ENCODE results near the gene APBA1.

DNA sequence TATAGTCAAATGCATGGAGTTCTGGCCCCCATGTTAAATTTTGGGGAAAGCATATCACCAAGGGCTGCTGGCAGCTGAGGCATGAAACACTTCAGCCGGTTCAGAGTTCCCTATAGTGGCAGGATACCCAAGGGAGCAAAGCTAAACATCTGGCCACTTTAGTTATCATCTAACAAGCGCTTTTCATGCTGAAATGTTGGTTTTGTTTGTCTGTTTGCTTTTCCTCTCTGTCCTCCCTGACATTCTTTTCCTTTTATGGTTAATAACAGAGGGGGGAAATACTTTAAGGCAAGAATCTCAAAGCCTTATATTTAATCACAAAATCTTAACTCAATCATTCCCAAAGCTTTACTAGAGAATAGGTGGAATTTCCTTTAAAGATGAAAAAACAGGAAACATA lies 11.9 kb downstream of the APBA1 start:
- TF ChIP-seq, protein P1, sequence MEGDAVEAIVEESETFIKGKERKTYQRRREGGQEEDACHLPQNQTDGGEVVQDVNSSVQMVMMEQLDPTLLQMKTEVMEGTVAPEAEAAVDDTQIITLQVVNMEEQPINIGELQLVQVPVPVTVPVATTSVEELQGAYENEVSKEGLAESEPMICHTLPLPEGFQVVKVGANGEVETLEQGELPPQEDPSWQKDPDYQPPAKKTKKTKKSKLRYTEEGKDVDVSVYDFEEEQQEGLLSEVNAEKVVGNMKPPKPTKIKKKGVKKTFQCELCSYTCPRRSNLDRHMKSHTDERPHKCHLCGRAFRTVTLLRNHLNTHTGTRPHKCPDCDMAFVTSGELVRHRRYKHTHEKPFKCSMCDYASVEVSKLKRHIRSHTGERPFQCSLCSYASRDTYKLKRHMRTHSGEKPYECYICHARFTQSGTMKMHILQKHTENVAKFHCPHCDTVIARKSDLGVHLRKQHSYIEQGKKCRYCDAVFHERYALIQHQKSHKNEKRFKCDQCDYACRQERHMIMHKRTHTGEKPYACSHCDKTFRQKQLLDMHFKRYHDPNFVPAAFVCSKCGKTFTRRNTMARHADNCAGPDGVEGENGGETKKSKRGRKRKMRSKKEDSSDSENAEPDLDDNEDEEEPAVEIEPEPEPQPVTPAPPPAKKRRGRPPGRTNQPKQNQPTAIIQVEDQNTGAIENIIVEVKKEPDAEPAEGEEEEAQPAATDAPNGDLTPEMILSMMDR (optimal IDR thresholded peaks at IDR 0.05 in 1 of 3, IDR thresholded peaks at IDR 0.05 in 1 of 3, conservative IDR thresholded peaks at IDR 0.05 in 1 of 3; ENCODE audit: extremely low read depth in 1 of 3, insufficient read depth in 2 of 3, low read length in 3 of 3), result no peak
- TF ChIP-seq EZH2 (IDR thresholded peaks at IDR 0.05; ENCODE audit: low read length), result no peak

Measured in keratinocyte (primary cell).